Left renal cortex interstitium (tissue), 4 donors: ENCODE results near the gene CEP128. TPM values are rescaled to one million over a fixed set of nuclear protein-coding genes. Genes with fewer than 3 reads are reported as not detected.

Source experiments
- DNase-seq, 4 donors: peaks; one replicate each; pipeline ENCODE4 v3.0.0-alpha.2; 2013; ENCODE audit warnings: low read depth in 4 of 4, low spot score in 2 of 4, missing footprints in 1 of 4
- polyA plus RNA-seq, 4 donors: library from polyadenylated mRNA; unstranded; fragments of 120-200 nt; gene quantifications; one replicate each; pipeline ENCODE4 v1.2.1, GENCODE V29; 2013; ENCODE audit not compliant: insufficient read length in 4 of 4

Gene CEP128
- polyA plus RNA-seq, 4 donors, result 4.9 to 7.8 (median 6.2) TPM

- no peak for DNase-seq
Observed at GRCh38 chr14:80507292-80507869, 434.2 kb downstream of the CEP128 start.

- DNase-seq, result no peak
Observed at GRCh38 chr14:80504781-80505180, 436.8 kb downstream of the CEP128 start.

GRCh38 chr14:80498533-80498932 lies 443.0 kb downstream of the CEP128 start:
- DNase-seq, result no peak

- no peak for DNase-seq
Observed at GRCh38 chr14:80496090-80496489, 445.4 kb downstream of the CEP128 start.

GRCh38 chr14:80494769-80495168 lies 446.8 kb downstream of the CEP128 start:
- no peak for DNase-seq

- DNase-seq, result no peak
Observed at GRCh38 chr14:80493620-80494019, 447.9 kb downstream of the CEP128 start.

GRCh38 chr14:80491650-80492049 lies 449.9 kb downstream of the CEP128 start:
- DNase-seq, result no peak

- DNase-seq, result no peak
Observed at GRCh38 chr14:80491131-80491530, 450.4 kb downstream of the CEP128 start.

- no peak for DNase-seq
Observed at GRCh38 chr14:80489513-80489912, 452.0 kb downstream of the CEP128 start.

GRCh38 chr14:80485764-80486163 lies 455.8 kb downstream of the CEP128 start:
- DNase-seq, result no peak

- no peak for DNase-seq
Observed at GRCh38 chr14:80483331-80483730, 458.2 kb downstream of the CEP128 start.

- DNase-seq, result no peak
Observed at GRCh38 chr14:80477388-80478160, 464.0 kb downstream of the CEP128 start.

GRCh38 chr14:80475074-80475473 lies 466.5 kb downstream of the CEP128 start:
- DNase-seq, result no peak

- DNase-seq, result no peak
Observed at GRCh38 chr14:80468331-80469122, 473.0 kb downstream of the CEP128 start.

- DNase-seq, result no peak
Observed at GRCh38 chr14:80465546-80466220, 475.9 kb downstream of the CEP128 start.

- no peak for DNase-seq
Observed at GRCh38 chr14:80464531-80465149, 476.9 kb downstream of the CEP128 start.

- DNase-seq, result no peak
Observed at GRCh38 chr14:80456209-80456608, 485.3 kb downstream of the CEP128 start.

GRCh38 chr14:80455031-80455430 lies 486.5 kb downstream of the CEP128 start:
- DNase-seq, result no peak

- no peak for DNase-seq
Observed at GRCh38 chr14:80448267-80448666, 493.3 kb downstream of the CEP128 start.

- no peak for DNase-seq
Observed at GRCh38 chr14:80447392-80447791, 494.1 kb downstream of the CEP128 start.
